Measurements from ENCODE around the gene SLC33A1. TPM values are rescaled to one million over a fixed set of nuclear protein-coding genes. Genes with fewer than 3 reads are reported as not detected.

SLC33A1 gene
- polyA plus RNA-seq, 1 donor from 2014 or later, result 16.1 TPM

DNA sequence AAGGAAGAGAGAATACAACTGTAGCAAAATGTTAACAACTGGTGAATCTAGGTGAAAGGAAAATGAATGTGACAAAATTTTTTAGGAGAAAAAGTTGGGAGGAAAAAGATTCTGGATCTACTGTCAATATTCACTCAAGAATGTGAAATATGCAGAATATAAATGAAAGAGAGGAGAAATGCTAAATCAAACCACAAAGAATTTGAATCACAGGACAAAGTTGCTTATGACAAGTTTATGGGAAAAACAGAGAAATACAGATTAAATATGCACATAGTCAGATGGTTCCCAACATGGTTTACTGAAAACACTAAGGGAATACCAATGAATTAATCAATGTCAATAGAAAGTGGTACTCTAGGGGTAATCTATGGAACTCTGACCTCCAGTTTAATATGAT, 75.8 kb downstream of the SLC33A1 start:
- H3K27ac ChIP-seq (ENCODE audit: low read length), result no peak overlapping the region
- H4K20me1 ChIP-seq (ENCODE audit: insufficient read depth), result no peaks in the 10 kb centered on the region
- no peaks in the 10 kb centered on the region for H3K9me3 ChIP-seq (ENCODE audit: low read length)
- H3K36me3 ChIP-seq (ENCODE audit: insufficient read depth, low read length), result no peaks in the 10 kb centered on the region
- no peak overlapping the region for H2AFZ ChIP-seq (ENCODE audit: low read depth, low read length)
- no peaks in the 10 kb centered on the region for H3K79me2 ChIP-seq (replicated peaks; ENCODE audit: insufficient read depth, low read length)
- H3K4me2 ChIP-seq (ENCODE audit: low read length), result no peak overlapping the region
- H3F3A ChIP-seq (ENCODE audit: insufficient read depth, low read length, poor library complexity, severe bottlenecking), result no peaks in the 10 kb centered on the region
- no peak overlapping the region for H3K4me3 ChIP-seq (ENCODE audit: low read length)
- TF ChIP-seq, protein P1, sequence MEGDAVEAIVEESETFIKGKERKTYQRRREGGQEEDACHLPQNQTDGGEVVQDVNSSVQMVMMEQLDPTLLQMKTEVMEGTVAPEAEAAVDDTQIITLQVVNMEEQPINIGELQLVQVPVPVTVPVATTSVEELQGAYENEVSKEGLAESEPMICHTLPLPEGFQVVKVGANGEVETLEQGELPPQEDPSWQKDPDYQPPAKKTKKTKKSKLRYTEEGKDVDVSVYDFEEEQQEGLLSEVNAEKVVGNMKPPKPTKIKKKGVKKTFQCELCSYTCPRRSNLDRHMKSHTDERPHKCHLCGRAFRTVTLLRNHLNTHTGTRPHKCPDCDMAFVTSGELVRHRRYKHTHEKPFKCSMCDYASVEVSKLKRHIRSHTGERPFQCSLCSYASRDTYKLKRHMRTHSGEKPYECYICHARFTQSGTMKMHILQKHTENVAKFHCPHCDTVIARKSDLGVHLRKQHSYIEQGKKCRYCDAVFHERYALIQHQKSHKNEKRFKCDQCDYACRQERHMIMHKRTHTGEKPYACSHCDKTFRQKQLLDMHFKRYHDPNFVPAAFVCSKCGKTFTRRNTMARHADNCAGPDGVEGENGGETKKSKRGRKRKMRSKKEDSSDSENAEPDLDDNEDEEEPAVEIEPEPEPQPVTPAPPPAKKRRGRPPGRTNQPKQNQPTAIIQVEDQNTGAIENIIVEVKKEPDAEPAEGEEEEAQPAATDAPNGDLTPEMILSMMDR (IDR thresholded peaks at IDR 0.05; ENCODE audit: poor library complexity, severe bottlenecking), result no peak
- TF ChIP-seq POLR2AphosphoS5 (IDR thresholded peaks at IDR 0.05) (no peak), TAF1 (IDR thresholded peaks at IDR 0.05; ENCODE audit: low read depth) (no peak), SMC3 (conservative IDR thresholded peaks at IDR 0.05; ENCODE audit: poor library complexity) (no peak), EP300 (conservative IDR thresholded peaks at IDR 0.05; ENCODE audit: poor library complexity, severe bottlenecking) (no peak), MXI1 (conservative IDR thresholded peaks at IDR 0.05; ENCODE audit: poor library complexity, severe bottlenecking) (no peak), EZH2 (IDR thresholded peaks at IDR 0.05; ENCODE audit: borderline replicate concordance, insufficient read depth, low read length, poor library complexity, severe bottlenecking) (no peak), RAD21 (conservative IDR thresholded peaks at IDR 0.05) (no peak)
- TF ChIP-seq, protein P2, sequence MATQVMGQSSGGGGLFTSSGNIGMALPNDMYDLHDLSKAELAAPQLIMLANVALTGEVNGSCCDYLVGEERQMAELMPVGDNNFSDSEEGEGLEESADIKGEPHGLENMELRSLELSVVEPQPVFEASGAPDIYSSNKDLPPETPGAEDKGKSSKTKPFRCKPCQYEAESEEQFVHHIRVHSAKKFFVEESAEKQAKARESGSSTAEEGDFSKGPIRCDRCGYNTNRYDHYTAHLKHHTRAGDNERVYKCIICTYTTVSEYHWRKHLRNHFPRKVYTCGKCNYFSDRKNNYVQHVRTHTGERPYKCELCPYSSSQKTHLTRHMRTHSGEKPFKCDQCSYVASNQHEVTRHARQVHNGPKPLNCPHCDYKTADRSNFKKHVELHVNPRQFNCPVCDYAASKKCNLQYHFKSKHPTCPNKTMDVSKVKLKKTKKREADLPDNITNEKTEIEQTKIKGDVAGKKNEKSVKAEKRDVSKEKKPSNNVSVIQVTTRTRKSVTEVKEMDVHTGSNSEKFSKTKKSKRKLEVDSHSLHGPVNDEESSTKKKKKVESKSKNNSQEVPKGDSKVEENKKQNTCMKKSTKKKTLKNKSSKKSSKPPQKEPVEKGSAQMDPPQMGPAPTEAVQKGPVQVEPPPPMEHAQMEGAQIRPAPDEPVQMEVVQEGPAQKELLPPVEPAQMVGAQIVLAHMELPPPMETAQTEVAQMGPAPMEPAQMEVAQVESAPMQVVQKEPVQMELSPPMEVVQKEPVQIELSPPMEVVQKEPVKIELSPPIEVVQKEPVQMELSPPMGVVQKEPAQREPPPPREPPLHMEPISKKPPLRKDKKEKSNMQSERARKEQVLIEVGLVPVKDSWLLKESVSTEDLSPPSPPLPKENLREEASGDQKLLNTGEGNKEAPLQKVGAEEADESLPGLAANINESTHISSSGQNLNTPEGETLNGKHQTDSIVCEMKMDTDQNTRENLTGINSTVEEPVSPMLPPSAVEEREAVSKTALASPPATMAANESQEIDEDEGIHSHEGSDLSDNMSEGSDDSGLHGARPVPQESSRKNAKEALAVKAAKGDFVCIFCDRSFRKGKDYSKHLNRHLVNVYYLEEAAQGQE (IDR thresholded peaks at IDR 0.05; ENCODE audit: borderline replicate concordance), result no peak
- H3K9me2 ChIP-seq (ENCODE audit: insufficient read depth, low read length), result no peaks in the 10 kb centered on the region
- no peaks in the 10 kb centered on the region for H3K27me3 ChIP-seq (ENCODE audit: insufficient read depth, low read depth, low read length)
- H3K9ac ChIP-seq (ENCODE audit: low read length), result no peak overlapping the region

DNA sequence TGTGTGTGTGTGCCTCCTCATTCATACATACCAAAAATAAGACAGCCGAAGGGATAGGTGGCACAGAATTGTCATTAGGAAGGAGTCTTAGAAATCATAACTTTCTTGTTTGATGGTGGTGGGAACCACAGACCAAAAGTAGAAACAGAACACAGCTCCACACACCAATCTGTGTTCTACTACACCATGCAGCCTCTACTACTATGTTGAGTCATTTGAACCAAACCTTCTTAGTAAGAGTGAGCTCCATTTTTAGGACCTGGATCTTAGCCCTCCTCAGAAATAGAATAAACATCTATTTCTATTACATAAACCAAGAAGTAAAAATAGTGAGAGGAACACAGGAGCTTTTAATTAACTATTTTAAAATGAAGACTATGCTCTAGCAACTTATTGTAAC, 81.4 kb downstream of the SLC33A1 start:
- H4K20me1 ChIP-seq (ENCODE audit: insufficient read depth), result no peaks in the 10 kb centered on the region
- no peaks in the 10 kb centered on the region for H3K27me3 ChIP-seq (ENCODE audit: insufficient read depth, low read depth, low read length)
- H3K79me2 ChIP-seq (replicated peaks; ENCODE audit: insufficient read depth, low read length), result no peaks in the 10 kb centered on the region
- H3K4me2 ChIP-seq (ENCODE audit: low read length), result no peak overlapping the region
- H3K27ac ChIP-seq (ENCODE audit: low read length), result no peak overlapping the region
- no peak overlapping the region for H2AFZ ChIP-seq (ENCODE audit: low read depth, low read length)
- H3F3A ChIP-seq (ENCODE audit: insufficient read depth, low read length, poor library complexity, severe bottlenecking), result no peaks in the 10 kb centered on the region
- no peaks in the 10 kb centered on the region for H3K9me2 ChIP-seq (ENCODE audit: insufficient read depth, low read length)
- no peaks in the 10 kb centered on the region for H3K9me3 ChIP-seq (ENCODE audit: low read length)
- H3K9ac ChIP-seq (ENCODE audit: low read length), result no peak overlapping the region
- TF ChIP-seq POLR2AphosphoS5 (IDR thresholded peaks at IDR 0.05) (no peak), EZH2 (IDR thresholded peaks at IDR 0.05; ENCODE audit: borderline replicate concordance, insufficient read depth, low read length, poor library complexity, severe bottlenecking) (no peak), TAF1 (IDR thresholded peaks at IDR 0.05; ENCODE audit: low read depth) (no peak), EP300 (conservative IDR thresholded peaks at IDR 0.05; ENCODE audit: poor library complexity, severe bottlenecking) (no peak), SMC3 (conservative IDR thresholded peaks at IDR 0.05; ENCODE audit: poor library complexity) (no peak)
- TF ChIP-seq, protein P1 (IDR thresholded peaks at IDR 0.05; ENCODE audit: poor library complexity, severe bottlenecking), result no peak
- TF ChIP-seq, protein P2 (IDR thresholded peaks at IDR 0.05; ENCODE audit: borderline replicate concordance), result no peak
- H3K36me3 ChIP-seq (ENCODE audit: insufficient read depth, low read length), result no peaks in the 10 kb centered on the region
- H3K4me3 ChIP-seq (ENCODE audit: low read length), result no peak overlapping the region

Measured in neural cell (in vitro differentiated cells).